NCI-H345 treated with DMSO at 0.1 percent for 48 hours (cell line): ENCODE results near the gene INPPL1.

Experiments used
- DNase-seq: peaks from one replicate; lab custom pipeline; 2025; ENCODE audit not compliant: unreplicated experiment; lab: John Stamatoyannopoulos, UW

Gene INPPL1

DNA sequence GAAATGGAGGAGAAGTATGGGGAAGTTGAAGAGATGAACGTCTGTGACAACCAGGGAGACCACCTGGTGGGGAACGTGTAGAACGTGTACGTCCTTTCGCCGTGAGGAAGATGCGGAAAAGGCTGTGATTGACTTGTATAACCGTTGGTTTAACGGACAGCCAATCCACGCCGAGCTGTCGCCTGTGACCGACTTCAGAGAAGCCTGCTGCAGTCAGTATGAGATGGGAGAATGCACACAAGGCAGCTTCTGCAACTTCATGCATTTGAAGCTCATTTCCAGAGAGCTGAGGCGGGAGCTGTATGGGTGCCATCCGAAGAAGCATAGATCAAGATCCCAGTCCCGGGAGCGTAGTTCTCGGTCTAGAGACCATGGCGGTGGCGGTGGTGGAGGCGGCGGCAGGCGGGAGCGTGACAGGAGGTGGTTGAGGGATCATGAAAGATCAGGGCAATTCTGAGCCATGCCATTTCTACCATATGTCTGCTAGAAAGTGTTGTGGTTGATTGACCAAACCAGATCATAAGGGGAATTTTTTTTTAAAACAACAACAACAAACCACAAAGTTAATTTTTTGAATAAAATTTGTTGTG lies 56.3 kb downstream of the INPPL1 start:
- no peak for DNase-seq

DNA sequence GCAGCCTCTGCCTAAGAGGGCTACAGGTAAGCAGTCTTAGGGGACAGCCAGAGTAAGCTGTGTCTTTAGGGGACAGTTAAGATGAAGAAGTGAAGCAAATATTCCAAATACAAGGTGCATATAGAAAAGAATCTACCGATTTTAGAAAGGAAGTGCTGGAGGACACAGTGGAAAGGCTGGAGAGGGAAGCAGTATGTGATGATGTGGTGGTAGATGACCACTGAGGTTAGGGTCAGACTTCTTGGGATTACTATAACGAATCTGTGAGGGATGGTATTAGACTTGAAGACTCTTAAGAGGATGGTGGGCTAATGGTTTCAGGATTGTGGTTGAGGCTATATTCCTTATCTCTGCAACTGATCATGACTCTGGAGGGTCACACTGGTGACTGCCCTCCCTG lies 59.4 kb downstream of the INPPL1 start:
- no peak for DNase-seq

DNA sequence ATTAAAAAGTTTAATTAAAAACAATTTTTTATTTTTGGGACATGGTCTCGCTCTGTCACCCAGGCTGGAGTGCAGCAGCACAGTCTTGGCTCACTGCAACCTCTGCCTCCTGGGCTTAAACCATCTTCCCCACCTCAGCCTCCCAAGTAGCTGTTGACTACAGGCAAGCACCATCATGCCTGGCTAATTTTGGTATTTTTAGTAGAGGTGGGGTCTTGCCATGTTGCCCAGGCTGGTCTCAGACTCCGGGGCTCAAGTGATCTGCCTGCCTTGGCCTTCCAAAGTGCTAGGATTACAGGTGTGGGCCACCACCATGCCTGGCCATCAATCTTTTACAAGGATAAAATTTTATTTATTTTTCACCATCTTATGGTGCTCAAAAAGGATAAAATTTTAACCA lies 62.7 kb downstream of the INPPL1 start:
- no peak for DNase-seq
